Testis (tissue), 2 donors: ENCODE results near the gene MRPL21.

Source experiments
- CTCF ChIP-seq, 3 experiments: fragments of 450-650 bp in 2 of 3; fragments of 200-600 bp in 1 of 3; sonication (generic) in 1 of 3; IDR thresholded peaks; one replicate each; pipeline ENCODE4 v1.5.1; 2016 to 2019; ENCODE audit warnings: antibody characterized with exemption in 3 of 3, mild to moderate bottlenecking in 2 of 3, moderate library complexity in 1 of 3
- POLR2A ChIP-seq: fragments of 450-650 bp; IDR thresholded peaks from one replicate; pipeline ENCODE4 v1.6.1; 2017; ENCODE audit warnings: antibody characterized with exemption, mild to moderate bottlenecking, moderate library complexity

GRCh38 chr11:68881320-68881719, 22.3 kb downstream of the MRPL21 start:
- TF ChIP-seq POLR2A = no peak
- TF ChIP-seq CTCF (IDR thresholded peaks at IDR 0.05) = no peak
